H9 (cell line): Measurements from ENCODE around the gene AP3S2. TPM values are rescaled to one million over a fixed set of nuclear protein-coding genes. Genes with fewer than 3 reads are reported as not detected.

Source experiments
- DNase-seq: peaks from one replicate; pipeline ENCODE4 v3.0.0-alpha.2; 2017
- H2AFZ ChIP-seq: one replicate; pipeline ENCODE4 v1.6.1; 2013; ENCODE audit warnings: mild to moderate bottlenecking, low read length, control low read depth, moderate library complexity
- H2AK5ac ChIP-seq: 2 replicates; pipeline ENCODE4 v1.6.1; 2013; ENCODE audit warnings: low read length, control low read depth, mixed read lengths; ENCODE audit not compliant: insufficient read length
- H2BK120ac ChIP-seq: one replicate; pipeline ENCODE4 v1.6.1; 2013; ENCODE audit warnings: low read depth, mild to moderate bottlenecking, low read length, control low read depth, inconsistent platforms; ENCODE audit not compliant: poor library complexity, severe bottlenecking
- H2BK12ac ChIP-seq: 2 replicates; pipeline ENCODE4 v1.6.1; 2013; ENCODE audit warnings: low read length, control low read depth, mixed read lengths, low read depth; ENCODE audit not compliant: insufficient read length
- H2BK15ac ChIP-seq: 2 replicates; pipeline ENCODE4 v1.6.1; 2013; ENCODE audit warnings: low read depth, low read length, control low read depth
- H2BK20ac ChIP-seq: one replicate; pipeline ENCODE4 v1.6.1; 2013; ENCODE audit warnings: low read depth, mild to moderate bottlenecking, low read length, control low read depth, inconsistent platforms; ENCODE audit not compliant: poor library complexity, severe bottlenecking
- H2BK5ac ChIP-seq: 2 replicates; pipeline ENCODE4 v1.6.1; 2013; ENCODE audit warnings: low read length, control low read depth, mixed read lengths; ENCODE audit not compliant: insufficient read length
- H3K14ac ChIP-seq: 2 replicates; pipeline ENCODE4 v1.6.1; 2013; ENCODE audit warnings: low read length, control low read depth; ENCODE audit not compliant: insufficient read depth
- H3K18ac ChIP-seq: 2 replicates; pipeline ENCODE4 v1.6.1; 2013; ENCODE audit warnings: low read depth, mild to moderate bottlenecking, mixed read lengths, low read length, control low read depth; ENCODE audit not compliant: insufficient read length
- H3K23ac ChIP-seq: 2 replicates; pipeline ENCODE4 v1.6.1; 2013; ENCODE audit warnings: low read length, control low read depth, mixed read lengths, low read depth; ENCODE audit not compliant: insufficient read length
- H3K23me2 ChIP-seq: 2 replicates; pipeline ENCODE4 v1.6.1; 2013; ENCODE audit warnings: low read depth, mild to moderate bottlenecking, mixed read lengths, low read length, control low read depth; ENCODE audit not compliant: insufficient read length, poor library complexity, severe bottlenecking
- H3K27ac ChIP-seq: 2 replicates; pipeline ENCODE4 v1.5.1; 2013; ENCODE audit warnings: low read length, control low read depth, mixed read lengths, low read depth; ENCODE audit not compliant: insufficient read length
- H3K27me3 ChIP-seq: 2 replicates; pipeline ENCODE4 v1.6.1; 2013; ENCODE audit warnings: low read length, control low read depth, inconsistent platforms; ENCODE audit not compliant: insufficient read depth
- H3K4ac ChIP-seq: 2 replicates; pipeline ENCODE4 v1.6.1; 2013; ENCODE audit warnings: low read depth, mild to moderate bottlenecking, control low read depth, inconsistent platforms, low read length, moderate library complexity
- H3K4me1 ChIP-seq: 2 replicates; pipeline ENCODE4 v1.6.1; 2013; ENCODE audit warnings: low read length, control low read depth, inconsistent platforms; ENCODE audit not compliant: insufficient read depth
- H3K4me2 ChIP-seq: 2 replicates; pipeline ENCODE4 v1.6.1; 2013; ENCODE audit warnings: low read length, control low read depth, mixed read lengths; ENCODE audit not compliant: insufficient read length, insufficient read depth
- H3K56ac ChIP-seq: 2 replicates; pipeline ENCODE4 v1.6.1; 2013; ENCODE audit warnings: low read depth, mild to moderate bottlenecking, mixed read lengths, low read length, control low read depth; ENCODE audit not compliant: insufficient read length
- H3K79me1 ChIP-seq: 2 replicates; pipeline ENCODE4 v1.6.1; 2013; ENCODE audit warnings: low read depth, mild to moderate bottlenecking, moderate library complexity, low read length, control low read depth, inconsistent platforms; ENCODE audit not compliant: insufficient read depth, poor library complexity, severe bottlenecking
- H3K79me2 ChIP-seq: 2 replicates; pipeline ENCODE4 v1.6.1; 2013; ENCODE audit warnings: low read length, control low read depth, inconsistent platforms; ENCODE audit not compliant: insufficient read depth
- H3K9ac ChIP-seq: 2 replicates; pipeline ENCODE4 v1.6.1; 2013; ENCODE audit warnings: low read length, control low read depth, mixed read lengths; ENCODE audit not compliant: insufficient read length; ENCODE audit errors: extremely low read depth
- H3K9me3 ChIP-seq: one replicate; pipeline ENCODE4 v1.6.1; 2013; ENCODE audit warnings: low read depth, low read length, inconsistent platforms; ENCODE audit not compliant: control insufficient read depth
- H3T11ph ChIP-seq: one replicate; pipeline ENCODE4 v1.6.1; 2013; ENCODE audit warnings: mild to moderate bottlenecking, low read length, control low read depth, inconsistent platforms
- H4K20me1 ChIP-seq: one replicate; pipeline ENCODE4 v1.6.1; 2013; ENCODE audit not compliant: control insufficient read depth, insufficient read length, insufficient read depth
- H4K5ac ChIP-seq: 2 replicates; pipeline ENCODE4 v1.6.1; 2013; ENCODE audit warnings: low read depth, mild to moderate bottlenecking, mixed read lengths, low read length, control low read depth; ENCODE audit not compliant: insufficient read length
- H4K8ac ChIP-seq: replicated peaks from 2 replicates; pipeline ENCODE4 v1.6.1; 2013; ENCODE audit warnings: low read length, control low read depth, mixed read lengths, low read depth; ENCODE audit not compliant: insufficient read length
- H4K91ac ChIP-seq: 2 replicates; pipeline ENCODE4 v1.6.1; 2013; ENCODE audit warnings: low read depth, mild to moderate bottlenecking, moderate library complexity, mixed read lengths, low read length, control low read depth; ENCODE audit not compliant: insufficient read length
- H3K27ac Mint-ChIP-seq, 3 experiments: 2 replicates in 2 of 3; 3 replicates in 1 of 3; pipeline ENCODE4 v1.8.0; 2020 to 2021; ENCODE audit warnings: mixed read lengths in 3 of 3, mild to moderate bottlenecking in 1 of 3, moderate library complexity in 1 of 3
- H3K27me3 Mint-ChIP-seq: 2 replicates; pipeline ENCODE4 v1.8.0; 2021; ENCODE audit warnings: low read depth, mild to moderate bottlenecking, moderate library complexity, mixed read lengths
- H3K36me3 Mint-ChIP-seq, 3 experiments: 2 replicates in 2 of 3; 3 replicates in 1 of 3; pipeline ENCODE4 v1.8.0; 2020 to 2021; ENCODE audit warnings: low read depth in 3 of 3, mixed read lengths in 3 of 3; ENCODE audit not compliant: insufficient read depth in 1 of 3
- H3K4me1 Mint-ChIP-seq, 2 experiments: 2 replicates each; pipeline ENCODE4 v1.8.0; 2020; ENCODE audit warnings: mixed read lengths in 2 of 2
- H3K4me3 Mint-ChIP-seq, 2 experiments: 2 replicates in 1 of 2; 3 replicates in 1 of 2; pipeline ENCODE4 v1.8.0; 2020 to 2021; ENCODE audit warnings: mild to moderate bottlenecking in 2 of 2, mixed read lengths in 2 of 2, moderate library complexity in 1 of 2
- H3K9me3 Mint-ChIP-seq, 2 experiments: 2 replicates in 1 of 2; 3 replicates in 1 of 2; pipeline ENCODE4 v1.8.0; 2020; ENCODE audit warnings: mild to moderate bottlenecking in 2 of 2, mixed read lengths in 2 of 2, moderate library complexity in 1 of 2
- WGBS: extraction: QIAGEN DNeasy Blood & Tissue Kit; methylation state at CpG from one replicate; pipeline ENCODE4 v1.1.7; 2013; ENCODE audit warnings: missing lambda C conversion rate, low lambda C conversion rate, mixed read lengths; ENCODE audit not compliant: insufficient read length; ENCODE audit errors: extremely low coverage; 5-methylcytosine and 5-hydroxymethylcytosine counted together
- total RNA-seq: library from RNA; stranded (reverse); gene quantifications from 2 replicates; pipeline ENCODE4 v1.2.1, GENCODE V29; 2021
- TF ChIP-seq, protein P1 (sequence below): fragments of 200-600 bp; sonication (generic); conservative IDR thresholded peaks from 3 replicates; pipeline ENCODE4 v1.8.0; 2021; ENCODE audit warnings: antibody characterized with exemption, mild to moderate bottlenecking

AP3S2 gene
- total RNA-seq, 1 experiment from 2014 or later: 33.9 TPM

DNA sequence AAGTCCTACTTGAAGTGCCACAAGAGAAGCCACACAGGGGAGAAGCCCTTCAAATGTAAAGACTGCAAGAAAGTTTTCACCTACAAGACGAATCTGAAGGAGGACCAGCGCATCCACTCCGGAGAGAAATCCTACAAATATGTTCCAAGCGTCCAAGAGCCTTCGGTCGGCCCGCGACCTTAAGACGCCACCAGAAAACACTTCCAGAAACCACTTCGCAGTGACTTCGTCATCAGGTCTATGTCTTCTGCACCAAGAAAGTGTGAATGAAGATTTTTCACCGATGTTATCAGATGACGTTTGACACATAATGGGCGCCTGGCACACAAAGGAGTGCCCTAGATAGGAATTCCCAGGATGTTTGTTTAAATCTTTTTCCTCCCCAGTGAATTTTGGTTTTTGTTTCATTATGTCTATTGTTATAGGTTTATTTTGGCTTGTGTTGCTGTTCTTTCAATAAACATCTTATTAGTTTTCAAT is 43.0 kb upstream of the AP3S2 start:
- Histone ChIP-seq H2AFZ (no peak overlapping the region), H3K9me3 (no peaks in the 10 kb centered on the region), H3K4me2 (no peak overlapping the region), H2BK5ac (no peak overlapping the region), H3K18ac (no peak overlapping the region), H3K56ac (no peak overlapping the region), H4K20me1 (no peaks in the 10 kb centered on the region), H2BK120ac (no peak overlapping the region), H2BK20ac (no peak overlapping the region), H3K27ac (no peak overlapping the region), H2BK12ac (no peak overlapping the region), H3K79me1 (no peaks in the 10 kb centered on the region), H4K5ac (no peak overlapping the region), H2BK15ac (no peak overlapping the region), H3K9ac (no peak overlapping the region), H4K8ac (no peak overlapping the region), H3K4me1 (no peaks in the 10 kb centered on the region), H3K27me3 (no peaks in the 10 kb centered on the region), H3T11ph (no peak overlapping the region), H3K4ac (no peak overlapping the region), H3K14ac (no peak overlapping the region), H2AK5ac (no peak overlapping the region), H3K23ac (no peak overlapping the region), H4K91ac (no peak overlapping the region), H3K79me2 (no peaks in the 10 kb centered on the region), H3K23me2 (no peaks in the 10 kb centered on the region)
- H3K4me1 Mint-ChIP-seq: no peaks in the 10 kb centered on the region
- no peaks in the 10 kb centered on the region for H3K9me3 Mint-ChIP-seq
- H3K36me3 Mint-ChIP-seq: no peaks in the 10 kb centered on the region
- H3K4me3 Mint-ChIP-seq: no peak overlapping the region
- TF ChIP-seq, protein P1, sequence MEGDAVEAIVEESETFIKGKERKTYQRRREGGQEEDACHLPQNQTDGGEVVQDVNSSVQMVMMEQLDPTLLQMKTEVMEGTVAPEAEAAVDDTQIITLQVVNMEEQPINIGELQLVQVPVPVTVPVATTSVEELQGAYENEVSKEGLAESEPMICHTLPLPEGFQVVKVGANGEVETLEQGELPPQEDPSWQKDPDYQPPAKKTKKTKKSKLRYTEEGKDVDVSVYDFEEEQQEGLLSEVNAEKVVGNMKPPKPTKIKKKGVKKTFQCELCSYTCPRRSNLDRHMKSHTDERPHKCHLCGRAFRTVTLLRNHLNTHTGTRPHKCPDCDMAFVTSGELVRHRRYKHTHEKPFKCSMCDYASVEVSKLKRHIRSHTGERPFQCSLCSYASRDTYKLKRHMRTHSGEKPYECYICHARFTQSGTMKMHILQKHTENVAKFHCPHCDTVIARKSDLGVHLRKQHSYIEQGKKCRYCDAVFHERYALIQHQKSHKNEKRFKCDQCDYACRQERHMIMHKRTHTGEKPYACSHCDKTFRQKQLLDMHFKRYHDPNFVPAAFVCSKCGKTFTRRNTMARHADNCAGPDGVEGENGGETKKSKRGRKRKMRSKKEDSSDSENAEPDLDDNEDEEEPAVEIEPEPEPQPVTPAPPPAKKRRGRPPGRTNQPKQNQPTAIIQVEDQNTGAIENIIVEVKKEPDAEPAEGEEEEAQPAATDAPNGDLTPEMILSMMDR: no peak
- peaks cover 6% of the 10 kb centered on the region for H3K27me3 Mint-ChIP-seq
- no peak overlapping the region for H3K27ac Mint-ChIP-seq
- no peak for DNase-seq
- no CpG with 5 or more reads among the region's 14 CpGs for WGBS
